Peyer's patch (tissue), 4 donors: ENCODE measurements around the gene SYNJ1. TPM values are rescaled to one million over a fixed set of nuclear protein-coding genes. Genes with fewer than 3 reads are reported as not detected.
A peak's percentile ranks its signal among the peaks of the same experiment; 100 is the strongest.

Experiments used
- DNase-seq, 3 donors: peaks; one replicate each; pipeline ENCODE4 v3.0.0-alpha.2; 2017 to 2019
- H3K27ac ChIP-seq, 4 donors: fragments of 200-600 bp; sonication (generic); one replicate each; pipeline ENCODE4 v1.5.1; 2016 to 2019
- H3K27me3 ChIP-seq, 2 donors: fragments of 200-600 bp; sonication (generic); one replicate each; pipeline ENCODE4 v1.5.1; 2019
- H3K36me3 ChIP-seq, 3 donors: fragments of 200-600 bp; sonication (generic); one replicate each; pipeline ENCODE4 v1.5.1; 2016 to 2019
- H3K4me1 ChIP-seq, 4 donors: fragments of 200-600 bp; sonication (generic); one replicate each; pipeline ENCODE4 v1.5.1; 2016 to 2019
- H3K4me3 ChIP-seq, 4 donors: fragments of 200-600 bp; sonication (generic); 1 replicate in 3 of 4; 2 replicates in 1 of 4; pipeline ENCODE4 v1.5.1; 2016 to 2019; ENCODE audit warnings: mild to moderate bottlenecking in 1 of 4
- H3K9me3 ChIP-seq, 4 donors: fragments of 200-600 bp; sonication (generic); one replicate each; pipeline ENCODE4 v1.5.1; 2016 to 2019; ENCODE audit warnings: mild to moderate bottlenecking in 1 of 4
- CTCF ChIP-seq, 6 experiments: fragments of 450-650 bp in 4 of 6; fragments of 200-600 bp in 2 of 6; sonication (generic) in 1 of 6; IDR thresholded peaks; one replicate each; pipeline ENCODE4 v1.5.1; 2017 to 2019; ENCODE audit warnings: antibody characterized with exemption in 6 of 6, mild to moderate bottlenecking in 3 of 6, moderate library complexity in 1 of 6
- POLR2A ChIP-seq, 2 donors: fragments of 450-650 bp; IDR thresholded peaks; one replicate each; pipeline ENCODE4 v1.5.1; 2017; ENCODE audit warnings: antibody characterized with exemption in 2 of 2, mild to moderate bottlenecking in 2 of 2, moderate library complexity in 2 of 2
- total RNA-seq, 4 donors: library from RNA; depleted of rRNA; stranded (reverse); fragments of >200 nt; gene quantifications; one replicate each; pipeline ENCODE4 v1.1.0, GENCODE V29; 2016

The SYNJ1 gene
- total RNA-seq, 4 donors from 2014 or later = 13.5 to 45.4 (median 16.1) TPM

- Histone ChIP-seq H3K4me3 (no peak overlapping the region), H3K4me1 (peaks cover 0 to 5% (median 0%) of the 10 kb centered on the region in 4 donors), H3K27me3 (no peaks in the 10 kb centered on the region), H3K27ac (no peak overlapping the region), H3K9me3 (no peaks in the 10 kb centered on the region), H3K36me3 (peaks cover 0 to 3% (median 0%) of the 10 kb centered on the region in 3 donors)
- DNase-seq = no peak
- no peak for TF ChIP-seq POLR2A (IDR thresholded peaks at IDR 0.05)
- TF ChIP-seq CTCF (IDR thresholded peaks at IDR 0.05) = no peak
Measured at GRCh38 chr21:32712641-32713040, 15.2 kb downstream of the SYNJ1 start.

- Histone ChIP-seq H3K27ac (no peak overlapping the region), H3K4me1 (peaks cover 0 to 5% (median 0%) of the 10 kb centered on the region in 4 donors), H3K9me3 (no peaks in the 10 kb centered on the region), H3K36me3 (peaks cover 0 to 3% (median 0%) of the 10 kb centered on the region in 3 donors), H3K27me3 (no peaks in the 10 kb centered on the region), H3K4me3 (no peak overlapping the region)
- DNase-seq = peak in 2 of 3 donors; percentile 77 to 82
- TF ChIP-seq CTCF (IDR thresholded peaks at IDR 0.05) = no peak
- no peak for TF ChIP-seq POLR2A (IDR thresholded peaks at IDR 0.05)
Measured at GRCh38 chr21:32712043-32712442, 15.8 kb downstream of the SYNJ1 start.

GRCh38 chr21:32710987-32711386 lies 16.8 kb downstream of the SYNJ1 start:
- Histone ChIP-seq H3K9me3 (no peaks in the 10 kb centered on the region), H3K4me3 (no peak overlapping the region), H3K27me3 (no peaks in the 10 kb centered on the region), H3K36me3 (no peaks in the 10 kb centered on the region), H3K4me1 (peaks cover 0 to 5% (median 0%) of the 10 kb centered on the region in 4 donors), H3K27ac (no peak overlapping the region)
- no peak for DNase-seq
- TF ChIP-seq CTCF (IDR thresholded peaks at IDR 0.05) = no peak
- TF ChIP-seq POLR2A (IDR thresholded peaks at IDR 0.05) = no peak

- Histone ChIP-seq H3K9me3 (no peaks in the 10 kb centered on the region), H3K27ac (no peak overlapping the region), H3K4me1 (peaks cover 0 to 5% (median 0%) of the 10 kb centered on the region in 4 donors), H3K27me3 (no peaks in the 10 kb centered on the region), H3K4me3 (no peak overlapping the region), H3K36me3 (no peaks in the 10 kb centered on the region)
- TF ChIP-seq CTCF (IDR thresholded peaks at IDR 0.05) (no peak), POLR2A (IDR thresholded peaks at IDR 0.05) (no peak)
- no peak for DNase-seq
Measured at GRCh38 chr21:32710069-32710784, 17.6 kb downstream of the SYNJ1 start.

- peaks cover 0 to 5% (median 0%) of the 10 kb centered on the region in 4 donors for H3K4me1 ChIP-seq
- no peak overlapping the region for H3K4me3 ChIP-seq
- DNase-seq = no peak
- H3K27ac ChIP-seq = peak overlapping the region in 1 of 4 donors; percentile 32
- no peaks in the 10 kb centered on the region for H3K27me3 ChIP-seq
- H3K36me3 ChIP-seq = no peaks in the 10 kb centered on the region
- H3K9me3 ChIP-seq = no peaks in the 10 kb centered on the region
- TF ChIP-seq POLR2A (IDR thresholded peaks at IDR 0.05) (no peak), CTCF (IDR thresholded peaks at IDR 0.05) (no peak)
Measured at GRCh38 chr21:32708069-32708468, 19.7 kb downstream of the SYNJ1 start.
